Spleen (tissue), 11 donors: ENCODE results near the gene NAALADL2. TPM values are rescaled to one million over a fixed set of nuclear protein-coding genes. Genes with fewer than 3 reads are reported as not detected.

Experiments used
- DNase-seq: peaks from one replicate; pipeline ENCODE4 v3.0.0-alpha.2; 2020
- H3K27ac ChIP-seq, 8 donors: fragments of 200-600 bp; sonication (generic) in 7 of 8; 1 replicate in 4 of 8; 2 replicates in 4 of 8; pipeline versions ENCODE4 v1.5.0 to v1.8.0; 2016 to 2021; ENCODE audit warnings: inconsistent platforms in 4 of 8, mild to moderate bottlenecking in 4 of 8, moderate library complexity in 1 of 8
- H3K27me3 ChIP-seq, 7 donors: fragments of 200-600 bp; sonication (generic) in 6 of 7; replicated peaks in 1 of 7; 1 replicate in 4 of 7; 2 replicates in 3 of 7; pipeline versions ENCODE4 v1.5.0 to v1.8.0; 2016 to 2021; ENCODE audit warnings: inconsistent platforms in 3 of 7, mild to moderate bottlenecking in 1 of 7
- H3K36me3 ChIP-seq, 6 donors: fragments of 200-600 bp; sonication (generic) in 5 of 6; 1 replicate in 4 of 6; 2 replicates in 2 of 6; pipeline versions ENCODE4 v1.5.0 to v1.8.0; 2016 to 2021; ENCODE audit warnings: inconsistent platforms in 2 of 6
- H3K4me1 ChIP-seq, 6 donors: fragments of 200-600 bp; sonication (generic) in 5 of 6; 1 replicate in 3 of 6; 2 replicates in 3 of 6; pipeline versions ENCODE4 v1.5.0 to v1.8.0; 2016 to 2021; ENCODE audit warnings: inconsistent platforms in 3 of 6
- H3K4me3 ChIP-seq, 8 donors: fragments of 200-600 bp; sonication (generic) in 7 of 8; 1 replicate in 4 of 8; 2 replicates in 4 of 8; pipeline versions ENCODE4 v1.5.0 to v1.8.0; 2016 to 2021; ENCODE audit warnings: inconsistent platforms in 4 of 8, mild to moderate bottlenecking in 4 of 8, moderate library complexity in 2 of 8
- H3K9me3 ChIP-seq, 8 donors: fragments of 200-600 bp; sonication (generic) in 7 of 8; 1 replicate in 4 of 8; 2 replicates in 4 of 8; pipeline versions ENCODE4 v1.5.0 to v1.8.0; 2016 to 2021; ENCODE audit warnings: inconsistent platforms in 4 of 8
- POLR2A ChIP-seq, 3 donors: fragments of 450-650 bp; IDR thresholded peaks; one replicate each; pipeline ENCODE4 v1.5.1; 2017; ENCODE audit warnings: antibody characterized with exemption in 3 of 3, mild to moderate bottlenecking in 1 of 3
- POLR2AphosphoS5 ChIP-seq, 3 donors: sonication (generic); formaldehyde crosslinking; IDR thresholded peaks; one replicate each; pipeline ENCODE4 v1.5.1; 2017; ENCODE audit warnings: antibody characterized with exemption in 3 of 3
- WGBS, 5 donors: extraction: QIAGEN DNeasy Blood & Tissue Kit in 3 of 5; methylation state at CpG; one replicate each; pipeline versions ENCODE4 v1.1.5 to v1.1.7; 2013 to 2018; 5-methylcytosine and 5-hydroxymethylcytosine counted together
- intact Hi-C: fragments of 100-400 bp; cut with DNase I; formaldehyde crosslinking; loops from one replicate; pipeline ENCODE4 v1.15.0; 2023; ENCODE audit warnings: low total_unique reads
- polyA plus RNA-seq, 3 donors: library from polyadenylated mRNA; stranded (reverse); fragments of 200-250 nt; gene quantifications; one replicate each; pipeline ENCODE4 v1.2.1, GENCODE V29; 2013
- total RNA-seq, 7 donors: library from RNA; depleted of rRNA in 3 of 7; stranded (reverse); fragments of >200 nt in 3 of 7; fragmentation: NEBNext Ultra II Directional in 4 of 7; extraction: Animal tissue kit (Norgen Biotek cat#: 25700) in 4 of 7; gene quantifications; one replicate each; pipeline versions ENCODE4 v1.1.0 to v1.2.1, GENCODE V29; 2016 to 2021
- TF ChIP-seq, protein P1 (sequence below), 11 experiments: fragments of 200-600 bp in 7 of 11; fragments of 450-650 bp in 4 of 11; sonication (generic) in 4 of 11; IDR thresholded peaks in 8 of 11; conservative IDR thresholded peaks in 3 of 11; 1 replicate in 7 of 11; 2 replicates in 4 of 11; pipeline versions ENCODE4 v1.4.0 to v1.8.0; 2016 to 2021; ENCODE audit warnings: antibody characterized with exemption in 11 of 11, inconsistent platforms in 4 of 11, mild to moderate bottlenecking in 1 of 11
- donor health status: healthy with polysubstance abuse.
- donor health status: DM: no; HTN: no; CAD: no; lungs with moderate emphysema.
- donor health status: DM: no; HTN: no; CAD: no.
- donor health status: Bipolar disorder and iron deficiency.
- donor health status: healthy.
- donor health status: DM: no; HTN: no; CAD: no.
- donor health status: DM: yes; HTN: yes; CAD: no.

The NAALADL2 gene
- total and polyA plus RNA-seq, 10 donors = 0.09 to 14.4 (median 6.4) TPM

DNA sequence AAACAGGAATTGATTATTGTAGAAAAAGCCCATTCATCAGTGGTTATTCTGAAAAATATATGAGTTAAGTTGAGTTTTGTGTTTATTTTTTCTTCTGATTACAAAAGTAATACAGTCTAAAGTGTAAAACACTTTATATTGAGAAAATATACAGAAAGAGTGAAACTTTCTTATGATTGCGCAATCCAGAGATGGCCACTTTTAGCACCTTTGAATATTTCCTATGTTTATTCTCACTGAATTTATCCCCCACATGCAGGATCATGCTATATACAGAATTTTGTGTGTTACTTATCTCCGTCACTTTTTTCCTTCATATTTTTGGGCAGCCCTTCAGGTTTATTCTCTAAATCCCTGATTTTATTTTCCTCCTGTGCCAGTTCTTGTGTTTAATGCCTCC lies 285.2 kb downstream of the NAALADL2 start:
- peaks cover 0 to 4% (median 0%) of the 10 kb centered on the region in 8 donors for H3K9me3 ChIP-seq
- H3K4me3 ChIP-seq = no peak overlapping the region
- H3K27me3 ChIP-seq = no peaks in the 10 kb centered on the region
- H3K4me1 ChIP-seq = no peaks in the 10 kb centered on the region
- 89 to 96% (median 94%) methylated on average over 2 of the region's 2 CpGs for WGBS, 5 donors
- no peak overlapping the region for H3K27ac ChIP-seq
- intact Hi-C loops = no loop called here
- TF ChIP-seq POLR2A (IDR thresholded peaks at IDR 0.05) = no peak
- no peak for TF ChIP-seq POLR2AphosphoS5 (IDR thresholded peaks at IDR 0.05)
- TF ChIP-seq, protein P1, sequence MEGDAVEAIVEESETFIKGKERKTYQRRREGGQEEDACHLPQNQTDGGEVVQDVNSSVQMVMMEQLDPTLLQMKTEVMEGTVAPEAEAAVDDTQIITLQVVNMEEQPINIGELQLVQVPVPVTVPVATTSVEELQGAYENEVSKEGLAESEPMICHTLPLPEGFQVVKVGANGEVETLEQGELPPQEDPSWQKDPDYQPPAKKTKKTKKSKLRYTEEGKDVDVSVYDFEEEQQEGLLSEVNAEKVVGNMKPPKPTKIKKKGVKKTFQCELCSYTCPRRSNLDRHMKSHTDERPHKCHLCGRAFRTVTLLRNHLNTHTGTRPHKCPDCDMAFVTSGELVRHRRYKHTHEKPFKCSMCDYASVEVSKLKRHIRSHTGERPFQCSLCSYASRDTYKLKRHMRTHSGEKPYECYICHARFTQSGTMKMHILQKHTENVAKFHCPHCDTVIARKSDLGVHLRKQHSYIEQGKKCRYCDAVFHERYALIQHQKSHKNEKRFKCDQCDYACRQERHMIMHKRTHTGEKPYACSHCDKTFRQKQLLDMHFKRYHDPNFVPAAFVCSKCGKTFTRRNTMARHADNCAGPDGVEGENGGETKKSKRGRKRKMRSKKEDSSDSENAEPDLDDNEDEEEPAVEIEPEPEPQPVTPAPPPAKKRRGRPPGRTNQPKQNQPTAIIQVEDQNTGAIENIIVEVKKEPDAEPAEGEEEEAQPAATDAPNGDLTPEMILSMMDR (IDR thresholded peaks at IDR 0.05 in 8 of 11, conservative IDR thresholded peaks at IDR 0.05 in 3 of 11) = no peak
- DNase-seq = no peak
- H3K36me3 ChIP-seq = no peaks in the 10 kb centered on the region

DNA sequence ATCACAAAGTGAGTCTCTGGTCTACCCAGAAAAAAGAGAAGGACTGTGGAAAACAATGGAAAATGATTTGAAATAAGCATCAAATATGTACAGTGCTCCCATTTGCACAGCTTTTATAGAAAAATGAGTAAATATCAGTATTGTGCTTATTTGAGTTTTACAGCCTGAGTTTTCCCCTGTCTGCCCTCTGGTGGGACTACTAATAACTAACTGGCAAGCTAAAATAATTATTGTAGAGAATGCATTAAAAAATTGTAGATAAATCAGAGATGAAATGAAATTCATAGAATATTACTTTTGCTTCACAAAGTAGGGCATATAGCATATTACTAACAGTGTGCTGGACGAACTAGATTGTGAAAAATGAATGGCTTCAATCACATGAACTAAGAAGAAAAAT lies 287.1 kb downstream of the NAALADL2 start:
- Histone ChIP-seq H3K27me3 (no peaks in the 10 kb centered on the region), H3K27ac (no peak overlapping the region), H3K4me1 (no peaks in the 10 kb centered on the region), H3K4me3 (no peak overlapping the region), H3K9me3 (peaks cover 0 to 4% (median 0%) of the 10 kb centered on the region in 8 donors), H3K36me3 (no peaks in the 10 kb centered on the region)
- 65 to 91% (median 72%) methylated on average over 1 of the region's 1 CpG for WGBS, 5 donors
- intact Hi-C loops = no loop called here
- TF ChIP-seq POLR2AphosphoS5 (IDR thresholded peaks at IDR 0.05) (no peak), POLR2A (IDR thresholded peaks at IDR 0.05) (no peak)
- TF ChIP-seq, protein P1 (IDR thresholded peaks at IDR 0.05 in 8 of 11, conservative IDR thresholded peaks at IDR 0.05 in 3 of 11) = no peak
- no peak for DNase-seq

DNA sequence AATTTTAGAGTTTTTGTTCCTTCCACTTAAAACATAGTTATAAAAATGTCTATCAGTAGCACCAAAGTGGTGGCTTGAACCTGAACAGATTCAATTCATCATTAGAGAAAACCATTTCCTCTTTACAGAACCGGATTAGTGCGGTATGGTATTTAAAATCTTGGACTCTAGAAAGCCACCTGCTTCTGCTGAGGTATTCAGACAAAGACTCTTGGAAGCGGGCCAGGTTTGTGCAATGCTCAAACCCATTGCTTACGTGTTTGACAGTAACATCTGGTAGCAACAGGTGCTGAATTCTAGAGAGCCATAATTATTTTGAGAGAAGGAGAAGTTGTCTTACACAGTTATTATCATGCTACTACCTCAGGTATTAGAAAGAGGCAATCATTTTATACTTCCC lies 290.5 kb downstream of the NAALADL2 start:
- H3K27ac ChIP-seq = no peak overlapping the region
- no peaks in the 10 kb centered on the region for H3K4me1 ChIP-seq
- TF ChIP-seq POLR2AphosphoS5 (IDR thresholded peaks at IDR 0.05) (no peak), POLR2A (IDR thresholded peaks at IDR 0.05) (no peak)
- TF ChIP-seq, protein P1 (IDR thresholded peaks at IDR 0.05 in 8 of 11, conservative IDR thresholded peaks at IDR 0.05 in 3 of 11) = no peak
- no peaks in the 10 kb centered on the region for H3K36me3 ChIP-seq
- no peak for DNase-seq
- H3K27me3 ChIP-seq = no peaks in the 10 kb centered on the region
- no peak overlapping the region for H3K4me3 ChIP-seq
- intact Hi-C loops = no loop called here
- peaks cover 0 to 4% (median 0%) of the 10 kb centered on the region in 8 donors for H3K9me3 ChIP-seq
- 19 to 28% (median 25%) methylated on average over 4 of the region's 4 CpGs for WGBS, 5 donors

DNA sequence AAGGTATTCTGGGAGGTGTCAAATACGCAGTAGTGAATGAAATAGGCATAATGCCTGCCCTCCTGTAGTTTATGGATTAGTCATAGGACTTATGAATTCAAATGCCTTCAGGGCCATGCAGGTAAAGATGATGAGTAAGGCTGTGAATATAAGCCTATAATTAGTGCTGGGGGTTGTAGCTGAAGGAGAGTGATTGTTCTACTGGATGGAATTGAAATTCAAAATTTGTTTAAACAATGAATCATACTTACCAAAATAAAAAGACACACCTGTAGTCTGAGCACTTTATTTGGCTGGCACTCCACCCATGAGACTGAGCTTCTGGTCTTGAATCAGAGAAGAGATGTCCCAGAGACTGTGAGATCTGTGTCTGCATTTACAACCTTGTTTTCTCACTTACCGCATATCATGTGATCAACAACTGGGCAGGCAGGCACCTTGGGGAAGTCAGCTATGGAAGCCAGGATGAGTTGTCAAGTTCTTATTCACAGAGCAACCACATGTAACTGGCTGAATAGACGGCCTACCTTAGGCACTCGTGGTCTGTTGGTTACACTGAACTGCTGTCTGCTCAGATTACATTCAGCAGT lies 291.8 kb downstream of the NAALADL2 start:
- TF ChIP-seq POLR2A (IDR thresholded peaks at IDR 0.05) (no peak), POLR2AphosphoS5 (IDR thresholded peaks at IDR 0.05) (no peak)
- TF ChIP-seq, protein P1 (IDR thresholded peaks at IDR 0.05 in 8 of 11, conservative IDR thresholded peaks at IDR 0.05 in 3 of 11) = no peak
- Histone ChIP-seq H3K9me3 (peaks cover 0 to 4% (median 0%) of the 10 kb centered on the region in 8 donors), H3K27ac (no peak overlapping the region), H3K36me3 (no peaks in the 10 kb centered on the region), H3K27me3 (no peaks in the 10 kb centered on the region), H3K4me1 (no peaks in the 10 kb centered on the region), H3K4me3 (no peak overlapping the region)
- WGBS, 5 donors = 64 to 77% (median 75%) methylated on average over 4 of the region's 4 CpGs
- intact Hi-C loops = no loop called here
- DNase-seq = no peak
